GM12875 (cell line): ENCODE data around the gene BMAL1.

Experiments used
- H3K4me3 ChIP-seq: one replicate; pipeline ENCODE4 v1.5.1; 2011; ENCODE audit warnings: low read depth, low read length, control low read depth
- CTCF ChIP-seq: IDR thresholded peaks from 2 replicates; pipeline ENCODE4 v1.5.1; 2011; ENCODE audit warnings: low read depth, mild to moderate bottlenecking, control low read depth, inconsistent platforms, low read length, moderate library complexity, borderline replicate concordance; ENCODE audit not compliant: insufficient read depth

The BMAL1 gene

GRCh38 chr11:13304655-13305335 lies 27.2 kb downstream of the BMAL1 start:
- no peak for TF ChIP-seq CTCF
- H3K4me3 ChIP-seq = no peak overlapping the region

GRCh38 chr11:13308704-13309103 lies 31.1 kb downstream of the BMAL1 start:
- no peak overlapping the region for H3K4me3 ChIP-seq
- no peak for TF ChIP-seq CTCF

- TF ChIP-seq CTCF = no peak
- no peak overlapping the region for H3K4me3 ChIP-seq
Observed at GRCh38 chr11:13309156-13309555, 31.6 kb downstream of the BMAL1 start.

- TF ChIP-seq CTCF = no peak
- no peak overlapping the region for H3K4me3 ChIP-seq
Observed at GRCh38 chr11:13310443-13310842, 32.9 kb downstream of the BMAL1 start.

- no peak for TF ChIP-seq CTCF
- H3K4me3 ChIP-seq = no peak overlapping the region
Observed at GRCh38 chr11:13311570-13311969, 34.0 kb downstream of the BMAL1 start.

- H3K4me3 ChIP-seq = no peak overlapping the region
- TF ChIP-seq CTCF = no peak
Observed at GRCh38 chr11:13313005-13313819, 35.6 kb downstream of the BMAL1 start.
